ENCODE data around the gene AMY2A. TPM values are rescaled to one million over a fixed set of nuclear protein-coding genes. Genes with fewer than 3 reads are reported as not detected.
"Not testable (repeated sequence)": the region's sequence is repeated elsewhere in the genome, so short reads cannot be mapped to it uniquely, and the experiment has no call there.

AMY2A gene
- not detected for total RNA-seq

DNA sequence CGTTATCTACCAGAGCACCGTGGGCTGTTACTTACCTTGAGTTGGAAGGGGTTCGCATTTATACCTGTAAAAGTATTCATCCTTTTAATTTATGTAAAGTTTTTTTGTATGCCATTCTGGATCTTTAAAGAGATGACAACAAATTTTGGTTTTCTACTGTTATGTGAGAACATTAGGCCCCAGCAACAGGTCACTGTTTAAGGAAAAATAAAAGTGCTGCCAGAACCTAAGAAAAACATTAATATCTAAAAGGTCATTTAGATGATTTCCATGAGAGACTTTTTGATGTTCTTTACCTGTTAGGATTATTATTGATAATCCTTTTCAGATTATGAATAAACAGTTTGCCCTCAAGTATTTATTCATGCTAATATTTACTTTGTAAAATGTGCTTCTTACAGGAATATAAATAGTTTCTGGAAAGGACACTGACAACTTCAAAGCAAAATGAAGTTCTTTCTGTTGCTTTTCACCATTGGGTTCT lies at the start of gene AMY2A:
Gene AMY2A, plus strand, starts transcription at position 434 of the 484 bp plus-strand sequence. Its CDS starts 14 bp downstream, at position 448.
- H3K27me3 Mint-ChIP-seq; H3K4me1 Mint-ChIP-seq (ENCODE audit: low read depth); H3K4me3 Mint-ChIP-seq; intact Hi-C loops (cut with micrococcal nuclease); H3K36me3 Mint-ChIP-seq; POLR2A ChIA-PET; DNase-seq; H3K9me3 Mint-ChIP-seq; CTCF ChIA-PET; H3K27ac Mint-ChIP-seq: not testable (repeated sequence)

DNA sequence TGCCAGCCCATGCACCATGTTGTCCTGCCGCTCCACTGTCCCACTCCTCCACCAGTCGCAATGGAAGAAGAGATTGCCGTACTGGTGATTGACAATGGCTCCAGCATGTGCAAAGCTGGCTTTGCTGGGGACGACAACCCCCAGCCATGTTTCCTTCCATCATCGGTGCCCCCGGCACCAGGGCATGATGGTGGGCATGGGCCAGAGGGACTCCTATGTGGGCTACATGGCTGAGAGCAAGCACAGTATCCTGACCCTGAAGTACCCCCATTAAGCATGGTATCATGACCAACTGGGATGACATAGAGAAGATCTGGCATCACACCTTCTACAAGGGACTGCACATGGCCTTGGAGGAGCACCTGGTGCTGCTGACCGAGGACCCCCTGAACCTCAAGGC lies 47.7 kb upstream of the AMY2A start:
- H3K4me1 Mint-ChIP-seq (ENCODE audit: low read depth), result no peaks in the 10 kb centered on the region
- peaks cover 13% of the 10 kb centered on the region for H3K36me3 Mint-ChIP-seq
- H3K9me3 Mint-ChIP-seq, result no peaks in the 10 kb centered on the region
- H3K27me3 Mint-ChIP-seq, result no peaks in the 10 kb centered on the region
- POLR2A ChIA-PET, result no interaction called here
- H3K4me3 Mint-ChIP-seq, result no peak overlapping the region
- intact Hi-C loops (cut with micrococcal nuclease), result no loop called here
- CTCF ChIA-PET, result no interaction called here
- DNase-seq, result no peak
- H3K27ac Mint-ChIP-seq, result no peak overlapping the region

DNA sequence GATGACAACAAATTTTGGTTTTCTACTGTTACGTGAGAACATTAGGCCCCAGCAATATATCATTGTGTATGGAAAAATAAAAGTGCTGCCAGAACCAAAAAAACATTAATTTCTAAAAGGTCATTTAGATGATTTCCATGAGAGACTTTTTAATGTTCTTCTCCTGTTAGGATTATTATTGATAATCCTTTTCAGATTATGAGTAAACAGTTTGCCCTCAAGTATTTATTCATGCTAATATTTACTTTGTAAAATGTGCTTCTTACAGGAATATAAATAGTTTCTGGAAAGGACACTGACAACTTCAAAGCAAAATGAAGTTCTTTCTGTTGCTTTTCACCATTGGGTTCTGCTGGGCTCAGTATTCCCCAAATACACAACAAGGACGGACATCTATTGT lies 45.9 kb upstream of the AMY2A start, which contains the start of gene AMY2B:
Gene AMY2B, plus strand, starts transcription at position 301 of the 400 bp plus-strand sequence. Its CDS starts 14 bp downstream, at position 315.
- DNase-seq; H3K4me3 Mint-ChIP-seq; H3K27me3 Mint-ChIP-seq; H3K4me1 Mint-ChIP-seq (ENCODE audit: low read depth); POLR2A ChIA-PET; CTCF ChIA-PET; intact Hi-C loops (cut with micrococcal nuclease); H3K27ac Mint-ChIP-seq; H3K9me3 Mint-ChIP-seq: not testable (repeated sequence)
- peaks cover 13% of the 10 kb centered on the region for H3K36me3 Mint-ChIP-seq

GRCh38 chr1:103576065-103576464 lies 41.2 kb upstream of the AMY2A start:
- no peaks in the 10 kb centered on the region for H3K27me3 Mint-ChIP-seq

GRCh38 chr1:103576784-103577183 lies 40.4 kb upstream of the AMY2A start:
- intact Hi-C loops (cut with micrococcal nuclease); H3K27me3 Mint-ChIP-seq; CTCF ChIA-PET; H3K27ac Mint-ChIP-seq; POLR2A ChIA-PET; DNase-seq; H3K4me1 Mint-ChIP-seq (ENCODE audit: low read depth); H3K9me3 Mint-ChIP-seq; H3K4me3 Mint-ChIP-seq: not testable (repeated sequence)
- H3K36me3 Mint-ChIP-seq, result peaks cover 11% of the 10 kb centered on the region

More at GRCh38 chr1:103576065-103576464, 41.2 kb upstream of the AMY2A start:
- ChIA-PET POLR2A (no interaction called here), CTCF (no interaction called here)
- no peak for DNase-seq
- peak overlapping the region; percentile 11 for H3K27ac Mint-ChIP-seq
- intact Hi-C loops (cut with micrococcal nuclease), result no loop called here
- H3K4me1 Mint-ChIP-seq (ENCODE audit: low read depth), result no peaks in the 10 kb centered on the region
- no peaks in the 10 kb centered on the region for H3K9me3 Mint-ChIP-seq
- no peak overlapping the region for H3K4me3 Mint-ChIP-seq
- H3K36me3 Mint-ChIP-seq, result peaks cover 11% of the 10 kb centered on the region

DNA sequence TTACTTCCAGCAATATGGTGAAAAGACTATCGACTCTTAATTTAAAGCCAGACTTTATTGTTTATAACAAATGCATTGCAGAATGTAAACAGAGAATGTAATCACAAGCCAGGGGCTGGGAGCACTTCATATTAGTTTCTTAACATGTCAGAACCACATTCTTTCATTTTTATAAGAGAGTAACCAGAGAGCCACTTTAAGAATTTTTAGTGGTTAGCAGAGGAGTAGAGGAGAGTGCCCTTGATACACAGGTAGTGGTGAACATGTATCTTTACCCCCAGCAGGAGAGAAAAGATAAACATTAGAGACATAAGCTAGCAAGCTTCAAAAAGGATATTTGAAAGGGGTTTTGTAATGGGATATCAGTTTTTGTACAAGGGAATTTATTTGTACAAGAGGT lies 34.8 kb upstream of the AMY2A start:
- DNase-seq, result no peak
- ChIA-PET CTCF (no interaction called here), POLR2A (no interaction called here)
- intact Hi-C loops (cut with micrococcal nuclease), result no loop called here
- H3K9me3 Mint-ChIP-seq, result no peaks in the 10 kb centered on the region
- H3K27me3 Mint-ChIP-seq, result no peaks in the 10 kb centered on the region
- peaks cover 7% of the 10 kb centered on the region for H3K36me3 Mint-ChIP-seq
- H3K4me1 Mint-ChIP-seq (ENCODE audit: low read depth), result no peaks in the 10 kb centered on the region
- H3K4me3 Mint-ChIP-seq, result no peak overlapping the region
- no peak overlapping the region for H3K27ac Mint-ChIP-seq

DNA sequence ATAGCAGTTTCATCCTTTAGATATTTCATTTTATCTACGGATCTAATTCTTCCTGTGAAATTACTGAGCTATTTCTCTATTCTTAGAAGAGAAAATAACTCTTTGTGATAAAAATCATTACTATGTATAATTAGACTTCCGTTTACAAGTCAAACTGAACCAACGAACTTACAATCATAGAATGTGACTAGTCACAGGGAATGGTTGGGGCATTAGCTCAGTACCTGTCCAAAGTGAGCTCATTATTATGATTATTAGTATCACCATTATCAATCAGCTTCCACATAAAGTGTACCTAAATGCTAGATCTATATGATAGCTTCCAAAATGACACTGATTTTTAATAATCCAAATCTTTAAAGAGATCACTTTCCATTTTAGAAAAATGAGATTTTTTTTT lies 33.3 kb upstream of the AMY2A start:
- Mint-ChIP-seq H3K4me3 (no peak overlapping the region), H3K27me3 (no peaks in the 10 kb centered on the region), H3K27ac (no peak overlapping the region), H3K36me3 (peaks cover 7% of the 10 kb centered on the region), H3K9me3 (peaks cover 4% of the 10 kb centered on the region), H3K4me1 (ENCODE audit: low read depth) (no peaks in the 10 kb centered on the region)
- CTCF ChIA-PET, result no interaction called here
- POLR2A ChIA-PET, result no interaction called here
- intact Hi-C loops (cut with micrococcal nuclease), result no loop called here
- DNase-seq, result no peak

DNA sequence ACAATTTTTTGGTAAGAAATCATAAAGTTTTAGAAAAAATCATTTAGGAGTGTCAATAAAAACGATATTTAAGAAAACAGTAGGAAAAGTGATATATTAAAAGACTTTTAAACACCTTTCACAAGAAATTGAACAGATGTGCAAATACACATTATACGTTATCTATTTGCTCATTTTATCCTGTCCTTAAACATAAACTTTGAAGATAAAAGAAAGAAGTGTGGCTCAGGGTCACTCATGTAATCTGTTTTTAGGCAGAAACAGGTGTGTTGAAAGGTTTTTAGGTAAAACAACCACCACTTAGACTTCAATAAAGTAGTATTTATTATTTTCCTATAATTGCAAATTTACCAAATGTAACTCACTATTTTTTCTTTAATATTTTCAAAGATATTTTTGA lies 32.7 kb upstream of the AMY2A start:
- no peaks in the 10 kb centered on the region for H3K4me1 Mint-ChIP-seq (ENCODE audit: low read depth)
- intact Hi-C loops (cut with micrococcal nuclease), result no loop called here
- H3K27me3 Mint-ChIP-seq, result no peaks in the 10 kb centered on the region
- ChIA-PET POLR2A (no interaction called here), CTCF (no interaction called here)
- no peak overlapping the region for H3K27ac Mint-ChIP-seq
- DNase-seq, result no peak
- no peak overlapping the region for H3K4me3 Mint-ChIP-seq
- peaks cover 7% of the 10 kb centered on the region for H3K9me3 Mint-ChIP-seq
- H3K36me3 Mint-ChIP-seq, result peaks cover 3% of the 10 kb centered on the region

DNA sequence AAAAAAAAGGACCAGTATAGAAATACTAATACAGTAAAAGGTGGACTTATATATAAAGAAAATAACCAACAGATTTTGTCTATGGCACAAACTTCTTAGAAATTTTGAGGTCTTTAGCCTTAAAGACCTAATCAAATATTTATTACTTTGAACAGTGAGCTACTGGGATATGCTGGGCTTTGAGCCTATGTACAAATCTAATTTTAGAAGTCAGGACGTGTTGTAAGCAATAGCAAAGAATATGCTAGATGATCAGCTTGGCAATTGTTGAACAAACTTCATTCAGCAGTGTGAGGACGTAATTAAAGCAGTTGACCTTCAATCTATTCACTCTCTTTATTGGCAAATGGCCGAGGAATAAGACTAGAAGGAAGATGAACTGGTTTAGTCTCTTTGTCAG lies 14.5 kb upstream of the AMY2A start:
- H3K9me3 Mint-ChIP-seq; POLR2A ChIA-PET; CTCF ChIA-PET; H3K4me3 Mint-ChIP-seq; H3K36me3 Mint-ChIP-seq; intact Hi-C loops (cut with micrococcal nuclease); H3K4me1 Mint-ChIP-seq (ENCODE audit: low read depth); DNase-seq; H3K27ac Mint-ChIP-seq; H3K27me3 Mint-ChIP-seq: not testable (repeated sequence)

DNA sequence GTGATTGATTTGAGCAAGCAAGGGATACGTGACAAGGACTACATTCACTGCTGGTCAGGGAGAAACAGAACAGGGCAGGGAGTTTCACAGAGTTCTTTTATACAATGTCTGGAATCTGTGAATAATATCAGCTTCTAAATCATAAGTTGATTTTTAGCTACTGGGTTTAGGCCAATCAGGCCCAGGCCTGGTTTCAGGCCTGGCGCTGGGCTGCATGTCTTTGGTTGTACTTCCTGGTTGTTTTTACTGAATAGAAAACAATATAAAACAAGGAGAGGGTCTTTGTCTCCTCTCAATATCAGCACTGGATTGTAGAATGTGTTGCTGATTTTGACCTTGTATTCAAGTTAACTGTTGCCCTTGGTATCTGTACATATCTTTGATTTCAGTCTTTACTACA lies 865 bp upstream of the AMY2A start:
- Mint-ChIP-seq H3K36me3 (no peaks in the 10 kb centered on the region), H3K4me3 (no peak overlapping the region), H3K27me3 (no peaks in the 10 kb centered on the region), H3K9me3 (no peaks in the 10 kb centered on the region), H3K4me1 (ENCODE audit: low read depth) (no peaks in the 10 kb centered on the region), H3K27ac (no peak overlapping the region)
- ChIA-PET POLR2A (no interaction called here), CTCF (no interaction called here)
- intact Hi-C loops (cut with micrococcal nuclease), result no loop called here
- no peak for DNase-seq

DNA sequence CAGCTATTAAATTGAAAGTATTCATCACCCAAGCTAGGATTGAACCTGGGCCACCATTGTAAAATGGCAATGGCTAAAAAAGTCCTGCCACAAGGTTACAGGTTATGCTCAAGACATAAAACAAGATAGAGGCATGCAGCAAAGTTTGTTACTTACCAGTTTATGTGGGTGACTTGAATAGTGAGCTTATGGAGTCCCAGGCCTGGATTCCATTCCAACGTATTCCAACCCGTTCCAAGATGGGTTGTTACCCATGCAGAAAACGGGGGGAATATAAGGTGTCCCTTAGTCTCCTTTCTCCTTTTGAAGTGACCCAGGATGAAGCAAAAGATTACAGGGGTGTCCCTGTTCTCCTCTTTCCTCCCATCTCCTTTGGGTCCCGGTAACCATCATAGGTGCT lies 10.2 kb downstream of the AMY2A start:
- H3K27me3 Mint-ChIP-seq; H3K36me3 Mint-ChIP-seq; CTCF ChIA-PET; POLR2A ChIA-PET; H3K4me3 Mint-ChIP-seq; H3K9me3 Mint-ChIP-seq; H3K27ac Mint-ChIP-seq; intact Hi-C loops (cut with micrococcal nuclease); H3K4me1 Mint-ChIP-seq (ENCODE audit: low read depth); DNase-seq: not testable (repeated sequence)

GRCh38 chr1:103641194-103641593 lies 24.0 kb downstream of the AMY2A start:
- H3K27ac Mint-ChIP-seq; CTCF ChIA-PET; DNase-seq; H3K27me3 Mint-ChIP-seq; H3K4me1 Mint-ChIP-seq (ENCODE audit: low read depth); H3K9me3 Mint-ChIP-seq; H3K4me3 Mint-ChIP-seq; intact Hi-C loops (cut with micrococcal nuclease); POLR2A ChIA-PET; H3K36me3 Mint-ChIP-seq: not testable (repeated sequence)

DNA sequence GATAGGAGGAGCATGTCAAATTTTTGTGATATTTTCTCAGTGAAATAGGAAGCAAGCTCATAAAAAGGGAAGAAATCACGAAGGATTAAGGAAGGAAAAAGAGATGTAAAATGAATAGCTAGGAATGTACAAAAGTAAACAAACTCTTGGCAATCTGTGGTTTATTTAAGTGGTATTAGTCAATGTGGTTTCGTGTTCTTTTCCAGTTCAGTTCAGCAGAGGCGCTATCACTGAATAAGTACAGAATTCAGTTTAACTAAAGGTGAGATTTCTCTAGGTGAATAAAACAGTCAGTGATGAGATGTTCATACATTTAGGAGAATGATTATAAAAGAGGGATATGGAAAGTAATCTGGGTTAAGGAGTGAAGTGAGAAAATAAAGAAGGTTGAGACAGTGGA lies 26.7 kb downstream of the AMY2A start:
- H3K36me3 Mint-ChIP-seq; H3K9me3 Mint-ChIP-seq; H3K27ac Mint-ChIP-seq; H3K4me1 Mint-ChIP-seq (ENCODE audit: low read depth); intact Hi-C loops (cut with micrococcal nuclease); H3K4me3 Mint-ChIP-seq; DNase-seq; CTCF ChIA-PET; POLR2A ChIA-PET; H3K27me3 Mint-ChIP-seq: not testable (repeated sequence)

DNA sequence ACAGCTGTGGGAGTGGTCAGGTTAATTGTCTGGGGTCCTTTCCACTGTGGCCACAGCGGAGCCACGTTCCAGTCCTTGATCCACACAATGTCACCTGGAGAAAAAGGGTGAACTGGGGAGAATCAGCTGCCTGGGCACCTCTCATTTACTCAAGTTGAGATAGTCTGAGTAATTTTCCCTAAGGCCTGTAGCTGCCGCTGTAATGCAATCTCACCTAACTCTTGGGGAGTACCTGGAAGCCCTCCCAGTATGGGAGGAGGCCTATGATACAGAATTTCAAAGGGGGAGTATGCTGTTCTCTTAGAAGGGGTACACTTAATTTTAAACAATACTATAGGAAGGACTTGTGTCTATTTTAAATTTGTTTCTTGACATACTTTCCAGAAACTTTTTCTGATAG lies 33.1 kb downstream of the AMY2A start:
- POLR2A ChIA-PET; H3K4me3 Mint-ChIP-seq; H3K9me3 Mint-ChIP-seq; H3K4me1 Mint-ChIP-seq (ENCODE audit: low read depth); H3K36me3 Mint-ChIP-seq; CTCF ChIA-PET; DNase-seq; H3K27me3 Mint-ChIP-seq; H3K27ac Mint-ChIP-seq; intact Hi-C loops (cut with micrococcal nuclease): not testable (repeated sequence)

Measured in activated CD4-positive, alpha-beta memory T cell treated with anti-CD3 and anti-CD28 coated beads for 36 hours (primary cell).